Measurements from ENCODE around the gene RIN1. TPM values are rescaled to one million over a fixed set of nuclear protein-coding genes. Genes with fewer than 3 reads are reported as not detected.

Gene RIN1
- total and polyA plus RNA-seq, 2 of the 13 experiments (the other 11 are each of a cell fraction or from before 2014, with no cell fraction given) = 2.4 to 4.1 TPM

- TF ChIP-seq ZNF616 (CRISPR knock-in tag; IDR thresholded peaks at IDR 0.05; ENCODE audit: low read depth) (no peak), PAX8 (CRISPR knock-in tag; IDR thresholded peaks at IDR 0.05; ENCODE audit: borderline replicate concordance) (0 out of 2 replicates have a peak, but pooled peaks have one; percentile 13), SNAPC5 (CRISPR knock-in tag; IDR thresholded peaks at IDR 0.05; ENCODE audit: borderline replicate concordance) (0 out of 2 replicates have a peak, but pooled peaks have one; percentile 60), REXO4 (CRISPR knock-in tag; IDR thresholded peaks at IDR 0.05; ENCODE audit: borderline replicate concordance) (no peak), CBX2 (IDR thresholded peaks at IDR 0.05; ENCODE audit: low read depth, low read length) (no peak), CBX2 (CRISPR knock-in tag; IDR thresholded peaks at IDR 0.05; ENCODE audit: low read depth) (0 out of 2 replicates have a peak, but pooled peaks have one; percentile 32), CSRNP1 (CRISPR knock-in tag; IDR thresholded peaks at IDR 0.05) (0 out of 2 replicates have a peak, but pooled peaks have one; percentile 34), MEIS2 (CRISPR knock-in tag; IDR thresholded peaks at IDR 0.05) (no peak), BORCS8-MEF2B (CRISPR knock-in tag; IDR thresholded peaks at IDR 0.05) (0 out of 2 replicates have a peak, but pooled peaks have one; percentile 14), ZBTB3 (CRISPR knock-in tag; IDR thresholded peaks at IDR 0.05; ENCODE audit: borderline replicate concordance, low read depth) (no peak), ZBTB21 (CRISPR knock-in tag; IDR thresholded peaks at IDR 0.05) (no peak; the same call in 1 of the 2 replicates), ZSCAN22 (CRISPR knock-in tag; IDR thresholded peaks at IDR 0.05) (no peak), MEIS1 (CRISPR knock-in tag; IDR thresholded peaks at IDR 0.05; ENCODE audit: borderline replicate concordance) (no peak), SRY (CRISPR knock-in tag; IDR thresholded peaks at IDR 0.05) (0 out of 2 replicates have a peak, but pooled peaks have one; percentile 1), ZNF317 (CRISPR knock-in tag; IDR thresholded peaks at IDR 0.05) (0 out of 2 replicates have a peak, but pooled peaks have one; percentile 36), TEAD2 (CRISPR knock-in tag; IDR thresholded peaks at IDR 0.05) (no peak), ZNF879 (CRISPR knock-in tag; IDR thresholded peaks at IDR 0.05) (no peak), ZNF296 (CRISPR knock-in tag; conservative IDR thresholded peaks at IDR 0.05) (0 out of 2 replicates have a peak, but pooled peaks have one; percentile 30), SMYD3 (CRISPR knock-in tag; IDR thresholded peaks at IDR 0.05) (0 out of 2 replicates have a peak, but pooled peaks have one; percentile 38), ARID2 (CRISPR knock-in tag; IDR thresholded peaks at IDR 0.05; ENCODE audit: borderline replicate concordance) (0 out of 2 replicates have a peak, but pooled peaks have one; percentile 44), GZF1 (CRISPR knock-in tag; IDR thresholded peaks at IDR 0.05) (no peak), E2F5 (CRISPR knock-in tag; conservative IDR thresholded peaks at IDR 0.05) (no peak), ZNF746 (CRISPR knock-in tag; IDR thresholded peaks at IDR 0.05) (no peak)
These were observed 24.7 kb downstream of the RIN1 start (continued) for GRCh38 chr11:66311470-66311964.

All from HepG2 (cell line).